NCI-H1105 (cell line): ENCODE data around the gene PTAFR.

Experiments
- DNase-seq: peaks from one replicate; lab custom pipeline; 2025; lab: John Stamatoyannopoulos, UW

PTAFR gene, protein sequence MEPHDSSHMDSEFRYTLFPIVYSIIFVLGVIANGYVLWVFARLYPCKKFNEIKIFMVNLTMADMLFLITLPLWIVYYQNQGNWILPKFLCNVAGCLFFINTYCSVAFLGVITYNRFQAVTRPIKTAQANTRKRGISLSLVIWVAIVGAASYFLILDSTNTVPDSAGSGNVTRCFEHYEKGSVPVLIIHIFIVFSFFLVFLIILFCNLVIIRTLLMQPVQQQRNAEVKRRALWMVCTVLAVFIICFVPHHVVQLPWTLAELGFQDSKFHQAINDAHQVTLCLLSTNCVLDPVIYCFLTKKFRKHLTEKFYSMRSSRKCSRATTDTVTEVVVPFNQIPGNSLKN

DNA sequence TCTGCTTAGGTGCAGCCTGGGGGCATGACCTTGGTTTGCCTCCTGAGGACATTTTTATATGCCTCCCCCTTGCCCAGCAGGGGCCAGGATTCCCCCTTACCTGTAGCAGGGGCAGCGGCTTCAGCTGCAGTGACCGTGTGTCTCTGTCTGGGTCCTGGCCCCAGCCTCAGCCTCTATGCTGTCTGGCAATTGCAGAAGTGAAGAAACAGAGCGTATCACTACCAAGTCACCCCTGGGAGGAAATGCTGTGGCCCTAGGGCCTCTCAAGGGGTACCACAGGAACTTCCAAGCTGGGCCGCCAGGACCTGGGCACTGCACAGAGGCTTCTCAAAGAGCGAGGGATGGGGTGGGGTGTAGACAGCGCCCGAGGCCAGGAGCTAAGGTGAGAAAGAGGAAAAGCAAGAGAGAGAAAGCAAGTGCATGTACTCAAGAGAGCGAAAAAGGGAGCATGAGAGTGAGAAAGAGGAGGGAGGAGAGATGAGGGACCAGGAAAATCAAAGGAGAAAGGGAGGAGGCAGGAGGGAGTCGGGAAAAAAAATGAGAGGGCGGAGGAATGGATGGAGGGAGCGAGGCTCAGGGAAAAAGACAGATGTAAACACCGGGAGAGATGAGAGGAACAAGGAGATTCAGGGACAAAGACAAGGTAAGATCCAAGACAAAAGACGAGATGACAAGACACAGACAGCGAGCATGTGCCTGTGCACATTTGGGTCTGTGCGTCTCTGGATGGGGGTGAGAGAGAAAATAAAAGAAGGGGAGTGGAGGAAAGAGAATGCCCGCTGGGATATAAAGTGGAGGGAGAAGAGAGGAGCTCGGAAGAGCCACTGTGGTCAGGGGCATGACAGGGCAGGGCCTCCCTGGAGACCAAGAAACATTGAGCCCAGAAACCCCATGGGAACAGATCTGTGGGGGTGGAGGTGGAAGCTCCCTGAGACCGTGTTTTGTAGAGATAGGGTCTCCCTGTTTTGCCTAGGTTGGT, at the start of gene PTAFR:
Gene PTAFR, minus strand, starts transcription at position 199 of the 979 bp plus-strand sequence. CDS start 25,669 bp downstream, outside the sequence.
- no peak for DNase-seq

DNA sequence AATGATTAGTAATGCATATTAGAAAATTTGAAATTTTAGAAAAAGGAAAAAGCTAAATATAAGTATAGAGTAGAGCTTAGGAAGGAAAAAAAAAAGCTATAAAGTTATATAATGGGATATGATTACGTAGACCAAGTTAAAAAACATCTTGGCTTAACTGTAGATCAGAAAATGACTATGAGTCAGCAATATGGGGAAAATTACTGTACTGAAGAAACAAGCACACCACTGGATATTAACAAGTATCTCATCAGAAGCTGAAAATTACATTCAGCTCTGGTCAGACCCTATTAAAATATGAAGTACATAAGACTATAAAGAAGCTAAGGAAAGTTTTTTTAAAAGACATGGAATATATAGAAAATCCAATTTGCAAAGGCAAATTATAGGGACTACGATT, 36.8 kb upstream of the PTAFR start:
- DNase-seq, result no peak

DNA sequence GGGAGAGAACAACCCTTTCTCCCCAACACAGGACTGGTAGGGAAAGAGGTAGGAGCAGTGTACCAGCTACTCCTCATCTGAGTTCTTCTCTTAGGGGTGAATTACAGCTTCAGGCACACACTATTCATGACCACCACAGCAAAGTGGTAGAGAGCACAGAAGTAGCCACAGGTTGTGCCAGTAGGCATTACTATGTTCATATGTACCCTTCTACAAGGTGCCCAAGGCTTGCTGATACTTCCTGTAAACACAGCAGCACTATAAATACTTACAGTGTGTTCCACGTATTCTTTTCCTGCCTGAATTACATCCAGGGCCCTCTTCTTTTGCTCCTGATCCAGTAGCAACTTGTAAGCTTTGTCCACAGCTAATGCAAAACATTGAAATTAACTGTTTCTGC, 33.2 kb upstream of the PTAFR start:
- DNase-seq, result no peak

DNA sequence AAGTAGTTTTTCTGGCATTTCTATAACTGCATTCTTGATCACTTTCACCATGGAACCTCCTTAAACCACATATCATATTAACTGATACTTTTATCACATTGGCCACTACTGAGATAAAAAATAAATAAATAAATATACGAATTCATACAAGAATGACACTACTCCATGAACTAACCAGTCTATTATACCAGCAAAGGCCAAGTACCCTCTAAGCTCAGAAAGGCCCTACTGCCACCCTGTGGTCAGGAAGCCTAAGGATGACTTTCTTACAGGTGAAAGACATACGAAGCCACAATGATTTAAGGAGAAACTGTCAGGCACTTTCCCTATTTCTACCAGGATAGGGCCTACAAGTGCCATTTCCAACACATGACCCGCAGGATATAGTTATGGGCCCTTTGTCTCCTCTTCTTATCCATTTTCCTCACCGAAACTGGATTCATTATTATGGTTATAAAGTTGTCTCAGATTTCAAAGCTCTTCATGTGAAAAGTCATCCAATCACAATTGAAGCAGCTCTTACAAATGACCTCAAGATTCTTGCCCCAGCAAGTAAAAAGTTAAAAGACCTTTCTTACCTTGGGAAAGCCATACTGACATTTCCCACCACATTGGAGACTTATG, 32.4 kb upstream of the PTAFR start:
- peak; percentile 28 for DNase-seq

- DNase-seq, result no peak
Observed at GRCh38 chr1:28205243-28205642, 28.8 kb upstream of the PTAFR start.

- no peak for DNase-seq
Observed at GRCh38 chr1:28200234-28200873, 23.9 kb upstream of the PTAFR start.

- no peak for DNase-seq
Observed at GRCh38 chr1:28199328-28200233, 23.1 kb upstream of the PTAFR start.

- peak; percentile 30 for DNase-seq
Observed at GRCh38 chr1:28197682-28198415, 21.4 kb upstream of the PTAFR start.

DNA sequence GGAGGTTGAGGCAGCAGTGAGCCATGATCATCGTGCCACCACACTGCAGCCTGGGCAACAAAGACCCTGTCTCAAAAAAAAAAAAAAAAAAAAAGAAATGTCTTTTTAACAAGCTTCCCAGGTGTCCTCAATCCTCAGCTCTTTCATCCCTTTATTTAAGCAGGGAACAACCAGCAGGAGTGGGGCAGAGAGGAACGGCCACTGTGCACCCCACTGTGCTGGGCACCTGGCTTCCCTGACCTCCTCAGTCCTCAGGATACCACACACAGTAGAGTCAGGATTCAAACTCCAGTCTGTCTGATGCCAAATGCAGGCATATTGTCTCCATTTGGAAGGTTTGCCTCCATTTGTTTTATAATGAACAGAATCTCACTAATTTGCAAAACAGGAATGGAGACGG, 19.8 kb upstream of the PTAFR start:
- DNase-seq, result no peak

DNA sequence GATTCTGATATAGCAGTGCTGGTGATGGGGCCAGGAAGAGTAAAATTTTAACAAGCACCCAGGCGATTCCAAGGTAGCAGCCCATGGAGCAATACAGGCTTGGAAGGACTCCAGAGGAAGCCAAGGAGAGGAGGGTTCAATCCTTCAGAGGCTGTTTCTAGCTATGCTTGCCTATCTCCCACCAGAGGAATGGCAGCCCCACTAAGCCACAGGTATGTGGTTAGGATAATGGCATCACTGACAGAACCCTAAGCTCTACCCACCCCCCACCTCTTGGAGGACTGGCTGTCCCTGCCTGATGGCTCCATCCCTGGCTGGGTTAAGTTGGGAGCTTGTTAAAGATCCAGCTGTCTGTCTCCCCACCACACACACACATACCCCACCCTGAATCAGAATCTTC, 19.3 kb upstream of the PTAFR start:
- DNase-seq, result no peak

GRCh38 chr1:28194326-28195035, 18.0 kb upstream of the PTAFR start:
- DNase-seq, result no peak

DNA sequence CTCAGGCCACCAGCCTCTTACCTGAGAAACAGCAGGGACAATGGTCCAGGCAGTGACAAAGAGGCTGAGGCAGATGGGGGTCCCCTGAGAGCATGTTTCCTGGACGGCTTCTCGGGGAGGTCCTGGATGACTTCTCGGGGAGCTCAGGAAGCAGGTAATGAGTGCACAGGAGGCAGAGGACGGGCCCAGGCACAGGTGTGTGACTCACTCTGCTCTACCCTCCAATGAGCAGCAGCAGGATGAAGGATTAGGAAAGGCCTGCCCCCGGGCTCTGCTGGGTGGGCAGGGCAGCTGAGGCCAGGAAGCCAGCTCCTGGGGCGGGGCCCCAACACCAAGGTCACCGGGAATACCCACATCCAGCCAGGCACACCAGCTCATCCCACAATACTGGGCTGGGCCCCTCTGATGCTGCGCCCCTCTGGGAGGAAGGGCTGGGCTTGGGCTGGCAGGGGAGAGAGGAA, 17.2 kb upstream of the PTAFR start:
- no peak for DNase-seq

- DNase-seq, result no peak
Observed at GRCh38 chr1:28190996-28191645, 14.6 kb upstream of the PTAFR start.

DNA sequence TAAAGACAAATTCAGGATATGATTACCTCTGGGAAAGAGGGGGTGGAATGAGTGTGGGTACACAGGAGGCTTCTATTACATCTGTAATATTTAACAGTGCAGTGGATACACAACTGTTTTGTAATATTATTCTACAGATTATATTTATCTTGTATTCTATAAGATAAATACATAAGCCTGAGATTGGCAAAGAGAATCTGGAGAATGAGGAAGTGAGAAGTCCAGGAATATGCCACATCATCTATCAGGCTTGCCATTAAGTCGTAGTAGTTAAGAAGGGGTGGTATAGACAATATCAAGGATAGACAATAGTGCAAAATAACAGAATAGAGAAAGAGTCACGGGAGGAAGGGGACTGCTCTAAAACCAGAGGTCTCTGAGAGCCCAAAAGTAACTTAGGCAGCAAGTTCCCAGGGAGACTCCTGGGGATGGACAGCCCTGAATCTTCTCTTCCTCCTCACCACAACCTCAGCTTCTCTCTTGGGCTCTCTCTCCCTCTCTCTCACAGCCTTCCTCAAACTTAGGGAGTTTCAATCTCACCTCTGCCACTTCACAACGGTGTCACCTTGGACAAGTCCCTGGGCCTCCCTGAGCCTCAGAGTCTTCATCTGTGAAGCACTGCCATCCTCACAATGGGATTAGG, 14.0 kb upstream of the PTAFR start:
- no peak for DNase-seq

DNA sequence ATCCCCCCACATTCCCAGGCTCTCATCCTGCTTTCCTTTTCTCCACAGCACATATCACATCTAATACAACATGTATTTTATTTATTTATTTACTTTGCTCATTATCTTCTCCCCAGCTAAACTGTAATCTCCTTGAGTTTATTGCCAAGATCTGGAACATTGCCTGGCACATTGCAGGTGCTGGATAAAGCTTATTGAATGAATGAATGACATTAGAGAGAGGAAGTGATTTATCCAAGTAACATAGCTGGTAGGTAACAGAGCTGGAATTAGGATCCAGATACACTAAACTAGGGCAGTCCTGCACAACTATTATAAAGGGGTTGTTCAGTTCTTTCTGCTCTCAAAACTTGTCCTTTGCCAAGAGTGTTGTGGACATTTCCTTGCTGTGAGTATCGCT, 8.6 kb upstream of the PTAFR start:
- DNase-seq, result no peak

- DNase-seq, result no peak
Observed at GRCh38 chr1:28180306-28181305, 4.1 kb upstream of the PTAFR start.
